ENCODE results near the gene STK40.

- TF ChIP-seq YBX1 (IDR thresholded peaks at IDR 0.05) (no peak), CCAR2 (IDR thresholded peaks at IDR 0.05; ENCODE audit: low read depth, low read length) (no peak), EZH2 (IDR thresholded peaks at IDR 0.05; ENCODE audit: borderline replicate concordance, low read depth, low read length) (no peak), CHD4 (IDR thresholded peaks at IDR 0.05; ENCODE audit: insufficient read depth, insufficient replicate concordance, low read depth, low read length, poor library complexity, severe bottlenecking) (no peak), PHF21A (IDR thresholded peaks at IDR 0.05; ENCODE audit: borderline replicate concordance, low read depth) (no peak), ZHX1 (conservative IDR thresholded peaks at IDR 0.05; ENCODE audit: low read length) (no peak), MTF1 (CRISPR knock-in tag; IDR thresholded peaks at IDR 0.05; ENCODE audit: borderline replicate concordance) (no peak)
Measured at GRCh38 chr1:36304521-36304920, 81.2 kb downstream of the STK40 start.
